ENCODE data around the gene RFX8.

The RFX8 gene

GRCh38 chr2:101450965-101451364 lies 23.9 kb downstream of the RFX8 start:
- no peaks in the 10 kb centered on the region for H3K36me3 ChIP-seq (ENCODE audit: control insufficient read depth in 2 of 2, insufficient read depth in 1 of 2, low read length in 2 of 2)

DNA sequence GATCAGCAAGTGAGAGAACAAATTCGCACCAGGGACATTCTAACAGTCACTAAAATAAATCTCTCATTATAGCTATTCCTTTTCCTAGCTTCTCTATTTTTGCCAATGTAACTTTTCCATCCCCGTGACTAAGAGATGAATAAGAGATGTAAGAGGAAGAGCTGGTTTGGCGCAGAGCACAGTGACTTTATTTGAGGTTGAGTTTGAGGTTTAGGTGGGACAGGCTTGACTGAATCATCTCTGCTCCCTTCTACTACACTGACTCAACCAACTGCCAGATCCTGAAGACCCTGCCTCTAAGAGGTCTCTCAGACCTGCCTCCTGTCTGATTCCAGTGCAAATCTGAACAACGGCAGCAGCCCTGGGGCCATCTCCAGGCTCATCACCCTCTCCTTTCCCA lies 28.0 kb downstream of the RFX8 start:
- Histone ChIP-seq H3K27ac (ENCODE audit: extremely low read depth, low read depth, low read length) (no peak overlapping the region), H3K4me3 (ENCODE audit: low read depth, low read length) (no peak overlapping the region), H3K4me1 (ENCODE audit: control insufficient read depth, insufficient read depth, low read length) (no peaks in the 10 kb centered on the region), H3K36me3 (ENCODE audit: control insufficient read depth in 2 of 2, insufficient read depth in 1 of 2, low read length in 2 of 2) (no peaks in the 10 kb centered on the region), H3K9me3 (ENCODE audit: control insufficient read depth, insufficient read depth, low read depth, low read length) (no peaks in the 10 kb centered on the region)
- TF ChIP-seq ZNF791 (tag by site-specific recombination; IDR thresholded peaks at IDR 0.05) = no peak
- TF ChIP-seq, protein P1, sequence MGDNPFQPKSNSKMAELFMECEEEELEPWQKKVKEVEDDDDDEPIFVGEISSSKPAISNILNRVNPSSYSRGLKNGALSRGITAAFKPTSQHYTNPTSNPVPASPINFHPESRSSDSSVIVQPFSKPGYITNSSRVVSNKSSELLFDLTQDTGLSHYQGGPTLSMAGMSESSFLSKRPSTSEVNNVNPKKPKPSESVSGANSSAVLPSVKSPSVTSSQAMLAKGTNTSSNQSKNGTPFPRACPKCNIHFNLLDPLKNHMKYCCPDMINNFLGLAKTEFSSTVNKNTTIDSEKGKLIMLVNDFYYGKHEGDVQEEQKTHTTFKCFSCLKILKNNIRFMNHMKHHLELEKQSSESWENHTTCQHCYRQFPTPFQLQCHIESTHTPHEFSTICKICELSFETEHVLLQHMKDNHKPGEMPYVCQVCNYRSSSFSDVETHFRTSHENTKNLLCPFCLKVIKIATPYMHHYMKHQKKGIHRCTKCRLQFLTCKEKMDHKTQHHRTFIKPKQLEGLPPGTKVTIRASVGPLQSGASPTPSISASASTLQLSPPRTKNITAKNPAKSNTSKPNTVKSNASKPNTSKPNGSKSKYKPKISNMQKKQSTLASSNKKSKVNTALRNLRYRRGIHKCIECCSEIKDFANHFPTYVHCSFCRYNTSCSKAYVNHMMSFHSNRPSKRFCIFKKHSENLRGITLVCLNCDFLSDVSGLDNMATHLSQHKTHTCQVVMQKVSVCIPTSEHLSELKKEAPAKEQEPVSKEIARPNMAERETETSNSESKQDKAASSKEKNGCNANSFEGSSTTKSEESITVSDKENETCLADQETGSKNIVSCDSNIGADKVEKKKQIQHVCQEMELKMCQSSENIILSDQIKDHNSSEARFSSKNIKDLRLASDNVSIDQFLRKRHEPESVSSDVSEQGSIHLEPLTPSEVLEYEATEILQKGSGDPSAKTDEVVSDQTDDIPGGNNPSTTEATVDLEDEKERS (tag by site-specific recombination; IDR thresholded peaks at IDR 0.05) = no peak
- TF ChIP-seq, protein P2, sequence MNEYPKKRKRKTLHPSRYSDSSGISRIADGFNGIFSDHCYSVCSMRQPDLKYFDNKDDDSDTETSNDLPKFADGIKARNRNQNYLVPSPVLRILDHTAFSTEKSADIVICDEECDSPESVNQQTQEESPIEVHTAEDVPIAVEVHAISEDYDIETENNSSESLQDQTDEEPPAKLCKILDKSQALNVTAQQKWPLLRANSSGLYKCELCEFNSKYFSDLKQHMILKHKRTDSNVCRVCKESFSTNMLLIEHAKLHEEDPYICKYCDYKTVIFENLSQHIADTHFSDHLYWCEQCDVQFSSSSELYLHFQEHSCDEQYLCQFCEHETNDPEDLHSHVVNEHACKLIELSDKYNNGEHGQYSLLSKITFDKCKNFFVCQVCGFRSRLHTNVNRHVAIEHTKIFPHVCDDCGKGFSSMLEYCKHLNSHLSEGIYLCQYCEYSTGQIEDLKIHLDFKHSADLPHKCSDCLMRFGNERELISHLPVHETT (tag by site-specific recombination; IDR thresholded peaks at IDR 0.05) = no peak
- TF ChIP-seq BCL11B (tag by site-specific recombination; IDR thresholded peaks at IDR 0.05; ENCODE audit: low read depth) = no peak
- no peak for TF ChIP-seq PBX3 (CRISPR knock-in tag; IDR thresholded peaks at IDR 0.05)
- TF ChIP-seq ZIC2 (tag by site-specific recombination; IDR thresholded peaks at IDR 0.05) = no peak
- no peak for TF ChIP-seq KLF10 (tag by site-specific recombination; IDR thresholded peaks at IDR 0.05)
- TF ChIP-seq MZF1 (tag by site-specific recombination; IDR thresholded peaks at IDR 0.05; ENCODE audit: borderline replicate concordance) = no peak
- ChIA-PET CTCF (no interaction called here), POLR2A (no interaction called here)

More at GRCh38 chr2:101450965-101451364, 23.9 kb downstream of the RFX8 start:
- H3K4me1 ChIP-seq (ENCODE audit: control insufficient read depth, insufficient read depth, low read length) = no peaks in the 10 kb centered on the region
- no peaks in the 10 kb centered on the region for H3K9me3 ChIP-seq (ENCODE audit: control insufficient read depth, insufficient read depth, low read depth, low read length)
- H3K4me3 ChIP-seq (ENCODE audit: low read depth, low read length) = no peak overlapping the region
- TF ChIP-seq OSR2 (tag by site-specific recombination; IDR thresholded peaks at IDR 0.05) (no peak), ZNF664 (tag by site-specific recombination; IDR thresholded peaks at IDR 0.05) (no peak), ZNF416 (tag by site-specific recombination; IDR thresholded peaks at IDR 0.05) (no peak), ZIC2 (tag by site-specific recombination; IDR thresholded peaks at IDR 0.05) (no peak), ZNF354C (tag by site-specific recombination; IDR thresholded peaks at IDR 0.05; ENCODE audit: borderline replicate concordance, low read depth) (no peak), PRDM6 (tag by site-specific recombination; IDR thresholded peaks at IDR 0.05) (no peak), ZNF768 (tag by site-specific recombination; IDR thresholded peaks at IDR 0.05) (no peak), ZNF747 (tag by site-specific recombination; IDR thresholded peaks at IDR 0.05) (no peak), ZEB2 (tag by site-specific recombination; IDR thresholded peaks at IDR 0.05) (no peak), ZSCAN23 (tag by site-specific recombination; IDR thresholded peaks at IDR 0.05) (no peak), ZNF585B (tag by site-specific recombination; IDR thresholded peaks at IDR 0.05) (no peak), ZBTB44 (tag by site-specific recombination; IDR thresholded peaks at IDR 0.05) (no peak), ZNF571 (tag by site-specific recombination; IDR thresholded peaks at IDR 0.05) (no peak), ZBTB20 (tag by site-specific recombination; IDR thresholded peaks at IDR 0.05) (no peak), MYNN (tag by site-specific recombination; IDR thresholded peaks at IDR 0.05; ENCODE audit: borderline replicate concordance) (no peak)
- TF ChIP-seq, protein P3, sequence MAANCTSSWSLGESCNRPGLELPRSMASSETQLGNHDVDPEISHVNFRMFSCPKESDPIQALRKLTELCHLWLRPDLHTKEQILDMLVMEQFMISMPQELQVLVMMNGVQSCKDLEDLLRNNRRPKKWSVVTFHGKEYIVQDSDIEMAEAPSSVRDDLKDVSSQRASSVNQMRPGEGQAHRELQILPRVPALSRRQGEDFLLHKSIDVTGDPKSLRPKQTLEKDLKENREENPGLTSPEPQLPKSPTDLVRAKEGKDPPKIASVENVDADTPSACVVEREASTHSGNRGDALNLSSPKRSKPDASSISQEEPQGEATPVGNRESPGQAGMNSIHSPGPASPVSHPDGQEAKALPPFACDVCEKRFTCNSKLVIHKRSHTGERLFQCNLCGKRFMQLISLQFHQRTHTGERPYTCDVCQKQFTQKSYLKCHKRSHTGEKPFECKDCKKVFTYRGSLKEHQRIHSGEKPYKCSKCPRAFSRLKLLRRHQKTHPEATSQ (tag by site-specific recombination; IDR thresholded peaks at IDR 0.05) = no peak
- TF ChIP-seq, protein P4, sequence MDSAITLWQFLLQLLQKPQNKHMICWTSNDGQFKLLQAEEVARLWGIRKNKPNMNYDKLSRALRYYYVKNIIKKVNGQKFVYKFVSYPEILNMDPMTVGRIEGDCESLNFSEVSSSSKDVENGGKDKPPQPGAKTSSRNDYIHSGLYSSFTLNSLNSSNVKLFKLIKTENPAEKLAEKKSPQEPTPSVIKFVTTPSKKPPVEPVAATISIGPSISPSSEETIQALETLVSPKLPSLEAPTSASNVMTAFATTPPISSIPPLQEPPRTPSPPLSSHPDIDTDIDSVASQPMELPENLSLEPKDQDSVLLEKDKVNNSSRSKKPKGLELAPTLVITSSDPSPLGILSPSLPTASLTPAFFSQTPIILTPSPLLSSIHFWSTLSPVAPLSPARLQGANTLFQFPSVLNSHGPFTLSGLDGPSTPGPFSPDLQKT (IDR thresholded peaks at IDR 0.05; ENCODE audit: borderline replicate concordance, low read depth, low read length) = no peak
- no peak overlapping the region for H3K27ac ChIP-seq (ENCODE audit: extremely low read depth, low read depth, low read length)
- CTCF ChIA-PET = no interaction called here
- POLR2A ChIA-PET = no interaction called here

All from HEK293 (cell line).